ENCODE results near the gene EN2.

The EN2 gene

GRCh38 chr7:155511702-155511996 is 53.7 kb downstream of the EN2 start:
- DNase-seq, result no peak

- DNase-seq, result no peak
These were observed 54.4 kb downstream of the EN2 start for GRCh38 chr7:155512246-155512887.

- DNase-seq, result no peak
These were observed 55.8 kb downstream of the EN2 start for GRCh38 chr7:155513543-155514285.

- no peak for DNase-seq
These were observed 56.4 kb downstream of the EN2 start for GRCh38 chr7:155514296-155514695.

All from OCI-M1 (cell line).